HEK293 (cell line): ENCODE results near the gene BACH2.

ENCODE experiments used
- CTCF ChIP-seq: fragments of 450-650 bp; formaldehyde crosslinking; IDR thresholded peaks from 2 replicates; pipeline ENCODE4 v1.5.1; 2016; ENCODE audit warnings: missing biosample characterization, missing genetic modification characterization
- PBX3 ChIP-seq: sonication (generic); formaldehyde crosslinking; IDR thresholded peaks from 2 replicates; pipeline ENCODE4 v1.8.1; 2022; ENCODE audit warnings: mild to moderate bottlenecking, moderate library complexity, missing genetic modification reagents
- PRDM10 ChIP-seq: fragments of 450-650 bp; formaldehyde crosslinking; IDR thresholded peaks from 2 replicates; pipeline ENCODE4 v1.5.1; 2016; ENCODE audit warnings: missing biosample characterization, missing genetic modification characterization
- SALL2 ChIP-seq: fragments of 450-650 bp; formaldehyde crosslinking; IDR thresholded peaks from 2 replicates; pipeline ENCODE4 v1.5.0; 2017; ENCODE audit warnings: missing biosample characterization, mild to moderate bottlenecking, missing genetic modification characterization, borderline replicate concordance
- ZNF23 ChIP-seq: fragments of 450-650 bp; formaldehyde crosslinking; IDR thresholded peaks from 2 replicates; pipeline ENCODE4 v1.5.1; 2016; ENCODE audit warnings: missing biosample characterization, missing genetic modification characterization, borderline replicate concordance
- ZNF521 ChIP-seq: fragments of 450-650 bp; formaldehyde crosslinking; IDR thresholded peaks from 2 replicates; pipeline ENCODE4 v1.5.1; 2017; ENCODE audit warnings: missing biosample characterization, mild to moderate bottlenecking, missing genetic modification characterization

GRCh38 chr6:89888871-89889270 lies 407.8 kb downstream of the BACH2 start:
- no peak for TF ChIP-seq ZNF23 (tag by site-specific recombination)
- no peak for TF ChIP-seq SALL2 (tag by site-specific recombination)
- no peak for TF ChIP-seq CTCF (tag by site-specific recombination)
- no peak for TF ChIP-seq PRDM10 (tag by site-specific recombination)
- TF ChIP-seq PBX3 (CRISPR knock-in tag), result no peak
- TF ChIP-seq ZNF521 (tag by site-specific recombination), result no peak
